K562 (cell line): ENCODE data around the gene SRD5A1. TPM values are rescaled to one million over a fixed set of nuclear protein-coding genes. Genes with fewer than 3 reads are reported as not detected.
"Not testable (repeated sequence)": the region's sequence is repeated elsewhere in the genome, so short reads cannot be mapped to it uniquely, and the experiment has no call there.

Experiments
- ATAC-seq: fragments of 200-7000 bp; cut with Tn5 transposase; 3 replicates; pipeline ENCODE4 v1.9.1; 2020; ENCODE audit warnings: moderate library complexity
- BruUV-seq: library from RNA; stranded (reverse); fragments of 400-500 nt; replicated peaks from 2 replicates; lab custom pipeline; 2021; lab: Mats Ljungman, UMichigan
- CTCF ChIA-PET: fragments of 300-600 bp; formaldehyde crosslinking; extraction: SDS; loops from one replicate; lab custom pipeline; 2021; ENCODE audit warnings: low intra/inter-chr PET ratio; lab: Yijun Ruan, JAX
- POLR2A ChIA-PET: fragments of 300-600, 350-650 bp; sonication (Branson Sonifier 250); formaldehyde crosslinking; extraction: SDS; loops from one replicate; lab custom pipeline; 2021; ENCODE audit warnings: antibody characterized with exemption, inconsistent platforms; lab: Yijun Ruan, JAX
- DNase-seq, 4 experiments: peaks; one replicate each; pipeline versions ENCODE4 v3.0.0 to v3.0.0-alpha.2; 2011 to 2018; ENCODE audit warnings: low spot score in 3 of 4, mixed read lengths in 3 of 4; ENCODE audit errors: extremely low read depth in 1 of 4
- FAIRE-seq: peaks from 2 replicates; lab custom pipeline; 2011; peaks lifted over from hg19 to GRCh38; lab: Jason Lieb, UNC
- H2AFZ ChIP-seq: 2 replicates; pipeline ENCODE4 v1.6.0; 2011; ENCODE audit warnings: low read depth, low read length, control low read depth, inconsistent platforms
- H3K27ac ChIP-seq: fragments of 200-600 bp; 3 replicates; pipeline ENCODE4 v1.8.0; 2011; ENCODE audit warnings: low read depth, mild to moderate bottlenecking, control low read depth, inconsistent platforms, low read length, moderate library complexity, mixed read lengths; ENCODE audit errors: extremely low read depth
- H3K27me3 ChIP-seq, 2 experiments: fragments of 300-600 bp in 1 of 2; 2 replicates in 1 of 2; 3 replicates in 1 of 2; pipeline versions ENCODE4 v1.6.0 to v1.8.0; 2011; ENCODE audit warnings: inconsistent platforms in 2 of 2, low read length in 2 of 2, mild to moderate bottlenecking in 1 of 2, mixed read lengths in 1 of 2, moderate library complexity in 1 of 2; ENCODE audit not compliant: control insufficient read depth in 2 of 2, insufficient read depth in 2 of 2
- H3K36me3 ChIP-seq: fragments of 300-600 bp; 3 replicates; pipeline ENCODE4 v1.8.0; 2011; ENCODE audit warnings: mild to moderate bottlenecking, low read length, inconsistent platforms; ENCODE audit not compliant: control insufficient read depth, insufficient read depth
- H3K4me1 ChIP-seq, 2 experiments: fragments of 200-600 bp in 1 of 2; replicated peaks in 1 of 2; 2 replicates in 1 of 2; 3 replicates in 1 of 2; pipeline versions ENCODE4 v1.5.1 to v1.8.0; 2011; ENCODE audit warnings: inconsistent platforms in 2 of 2, low read length in 2 of 2, mild to moderate bottlenecking in 1 of 2, mixed read lengths in 1 of 2, moderate library complexity in 1 of 2; ENCODE audit not compliant: control insufficient read depth in 2 of 2, insufficient read depth in 2 of 2
- H3K4me2 ChIP-seq: 2 replicates; pipeline ENCODE4 v1.6.1; 2011; ENCODE audit warnings: low read length, control low read depth, inconsistent platforms, mixed read lengths; ENCODE audit not compliant: insufficient read depth
- H3K4me3 ChIP-seq: fragments of 200-600 bp; sonication (generic), shearing (Covaris generic); 2 replicates; pipeline ENCODE4 v1.5.1; 2016; ENCODE audit warnings: control low read depth, inconsistent platforms
- H3K79me2 ChIP-seq: fragments of 200-600 bp; 3 replicates; pipeline ENCODE4 v1.8.0; 2011; ENCODE audit warnings: low read length, inconsistent platforms; ENCODE audit not compliant: control insufficient read depth, insufficient read depth
- H3K9ac ChIP-seq, 2 experiments: 2 replicates each; pipeline versions ENCODE4 v1.6.0 to v1.6.1; 2011; ENCODE audit warnings: low read depth in 2 of 2, low read length in 2 of 2, control low read depth in 1 of 2, inconsistent platforms in 1 of 2, mild to moderate bottlenecking in 1 of 2, mixed read lengths in 1 of 2; ENCODE audit not compliant: insufficient read depth in 1 of 2
- H3K9me1 ChIP-seq: one replicate; pipeline ENCODE4 v1.6.0; 2011; ENCODE audit warnings: inconsistent platforms, mild to moderate bottlenecking, low read length, moderate library complexity; ENCODE audit not compliant: control insufficient read depth, insufficient read depth
- H3K9me3 ChIP-seq: replicated peaks from 2 replicates; pipeline ENCODE4 v1.5.1; 2011; ENCODE audit warnings: low read depth, low read length, inconsistent platforms; ENCODE audit not compliant: control insufficient read depth, insufficient read depth
- H4K20me1 ChIP-seq: replicated peaks from 2 replicates; pipeline ENCODE4 v1.6.1; 2011; ENCODE audit warnings: low read length, inconsistent platforms, mixed read lengths; ENCODE audit not compliant: control insufficient read depth, insufficient read depth
- ARID3A ChIP-seq: IDR thresholded peaks from 2 replicates; pipeline ENCODE4 v1.6.1; 2012; ENCODE audit warnings: low read depth, low read length, improper control_type of control experiment, borderline replicate concordance
- CBFA2T2 ChIP-seq: fragments of 450-650 bp; conservative IDR thresholded peaks from 2 replicates; pipeline ENCODE4 v1.6.1; 2017; ENCODE audit warnings: mild to moderate bottlenecking
- ERF ChIP-seq: fragments of 450-650 bp; formaldehyde crosslinking; IDR thresholded peaks from 2 replicates; pipeline ENCODE4 v1.4.0; 2020; ENCODE audit warnings: mild to moderate bottlenecking, mixed read lengths
- KHSRP ChIP-seq: fragments of 450-650 bp; IDR thresholded peaks from 2 replicates; pipeline ENCODE4 v1.6.1; 2017
- NFIC ChIP-seq: fragments of 450-650 bp; IDR thresholded peaks from 2 replicates; pipeline ENCODE4 v1.6.1; 2017; ENCODE audit warnings: mild to moderate bottlenecking, inconsistent platforms
- PREB ChIP-seq: sonication (generic); formaldehyde crosslinking; IDR thresholded peaks from 2 replicates; pipeline ENCODE4 v1.8.1; 2023; ENCODE audit warnings: mild to moderate bottlenecking, missing genetic modification reagents
- TFE3 ChIP-seq: fragments of 450-650 bp; formaldehyde crosslinking; IDR thresholded peaks from 2 replicates; pipeline ENCODE4 v1.4.0; 2020; ENCODE audit warnings: mild to moderate bottlenecking, mixed read lengths
- ZZZ3 ChIP-seq: fragments of 450-650 bp; IDR thresholded peaks from 2 replicates; pipeline ENCODE4 v1.6.1; 2016; ENCODE audit warnings: antibody characterized with exemption, mild to moderate bottlenecking, moderate library complexity
- WGBS: fragments of 100-300 bp; shearing (Covaris generic); methylation state at CpG from one replicate; pipeline ENCODE4 v1.1.6; 2016; ENCODE audit warnings: low coverage, mixed read lengths; ENCODE audit not compliant: insufficient coverage; ENCODE audit errors: missing lambda C conversion rate; 5-methylcytosine and 5-hydroxymethylcytosine counted together
- in situ Hi-C: fragments of 300-500 bp; cut with MboI; formaldehyde crosslinking; loops from 4 replicates; pipeline ENCODE4 v1.15.0; 2018; ENCODE audit warnings: inconsistent platforms, mixed read lengths
- intact Hi-C: fragments of 100-400 bp; cut with micrococcal nuclease; formaldehyde crosslinking; loops from 2 replicates; pipeline ENCODE4 v1.14.2; 2022
- polyA plus RNA-seq, 8 experiments: library from polyadenylated mRNA; depleted of rRNA in 4 of 8; stranded (reverse) in 5 of 8; unstranded in 3 of 8; fragments of >200 nt; fragmentation: Nextera tagmentation in 2 of 8; fragmentation: Illumina TruSeq in 1 of 8; extraction: Ambion mirVana in 2 of 8; extraction: Trizol in 1 of 8; gene quantifications; 2 replicates each; pipeline versions ENCODE4 v1.2.1 to v1.2.3, GENCODE V29; 2011 to 2014; ENCODE audit warnings: inconsistent platforms in 1 of 8, missing spikeins in 1 of 8
- total RNA-seq, 7 experiments: library from RNA; depleted of rRNA in 6 of 7; stranded (reverse); fragments of >200 nt in 6 of 7; fragmentation: Illumina TruSeq in 2 of 7; extraction: Trizol in 2 of 7; gene quantifications; 2 replicates each; pipeline versions ENCODE4 v1.2.1 to v1.2.3, GENCODE V29; 2011 to 2021; ENCODE audit warnings: low replicate concordance in 1 of 7

SRD5A1 gene
- total and polyA plus RNA-seq, 9 of the 15 experiments (the other 6 are each of a cell fraction or from before 2014, with no cell fraction given) = 1.3 to 22.6 (median 8.1) TPM

GRCh38 chr5:6668717-6669116, 35.5 kb downstream of the SRD5A1 start:
- H3K4me1 ChIP-seq, CTCF ChIA-PET, H3K9me1 ChIP-seq, H3K4me3 ChIP-seq, H3K36me3 ChIP-seq, H4K20me1 ChIP-seq, DNase-seq, in situ Hi-C loops, H3K27ac ChIP-seq, intact Hi-C loops, H2AFZ ChIP-seq, H3K27me3 ChIP-seq, BruUV-seq, H3K9me3 ChIP-seq, H3K79me2 ChIP-seq, H3K9ac ChIP-seq, H3K4me2 ChIP-seq: not testable (repeated sequence)
- peak; percentile 76 for ATAC-seq
- TF ChIP-seq NFIC = 0 out of 2 replicates have a peak, but pooled peaks have one; percentile 15
- POLR2A ChIA-PET = interaction anchor here (2.4 kb wide), 1 partner anchor 12 kb away, joined by 7 read pairs; no protein-coding TSS in a partner anchor
- WGBS = 47% methylated on average over 9 of the region's 9 CpGs
- peak; percentile 37 for FAIRE-seq

GRCh38 chr5:6673031-6673430, 39.8 kb downstream of the SRD5A1 start:
- WGBS = 63% methylated on average over 5 of the region's 5 CpGs
- Histone ChIP-seq H3K9ac (no peak overlapping the region), H3K9me3 (peaks cover 2% of the 10 kb centered on the region; the same call in 1 of the 2 replicates), H3K4me3 (no peak overlapping the region), H2AFZ (no peak overlapping the region), H3K36me3 (0 out of 3 replicates have a peak, but pooled peaks cover 3% of the 10 kb centered on the region), H3K79me2 (no peaks in the 10 kb centered on the region), H3K9me1 (no peaks in the 10 kb centered on the region), H3K4me1 (no peaks in the 10 kb centered on the region; a peak in 1 of 5 replicates), H3K4me2 (no peak overlapping the region), H3K27ac (no peak overlapping the region), H3K27me3 (no peaks in the 10 kb centered on the region), H4K20me1 (no peaks in the 10 kb centered on the region)
- in situ Hi-C loops (no loop called here), intact Hi-C loops (no loop called here)
- DNase-seq = no peak
- ChIA-PET CTCF (no interaction called here), POLR2A (interaction anchor here (1.1 to 1.8 kb wide), 2 partner anchors 10 to 24 kb away, joined by 3 read pairs; no protein-coding TSS in a partner anchor)
- TF ChIP-seq TFE3 (CRISPR knock-in tag) = no peak
- no peak for TF ChIP-seq ZZZ3
- TF ChIP-seq ERF (CRISPR knock-in tag) = no peak
- no peak for TF ChIP-seq CBFA2T2
- no peak for TF ChIP-seq PREB
- TF ChIP-seq KHSRP = no peak
- no peak for TF ChIP-seq ARID3A
- no peak for ATAC-seq
- no TSS peak for BruUV-seq
- FAIRE-seq = no peak
